ENCODE measurements around the gene ID1. TPM values are rescaled to one million over a fixed set of nuclear protein-coding genes. Genes with fewer than 3 reads are reported as not detected.
A peak's percentile ranks its signal among the peaks of the same experiment; 100 is the strongest.

ID1 gene
- total RNA-seq, 1 experiment from 2014 or later = 360 TPM

- H4K20me1 ChIP-seq (ENCODE audit: control insufficient read depth, insufficient read depth, insufficient read length) = no peaks in the 10 kb centered on the region
- no peak overlapping the region for H2BK15ac ChIP-seq (ENCODE audit: low read depth, low read length)
- peak overlapping the region; percentile 4 for H3K27ac ChIP-seq (ENCODE audit: insufficient read length, low read depth, low read length)
- no peaks in the 10 kb centered on the region for H3K9me3 ChIP-seq (ENCODE audit: control insufficient read depth, low read depth, low read length)
- H4K91ac ChIP-seq (ENCODE audit: insufficient read length, low read depth, low read length) = no peak overlapping the region
- no peak overlapping the region for H2BK20ac ChIP-seq (ENCODE audit: low read depth, low read length, poor library complexity, severe bottlenecking)
- DNase-seq = peak; percentile 90
- no peak overlapping the region for H3K4ac ChIP-seq (ENCODE audit: low read depth, low read length)
- no peak overlapping the region for H3K23ac ChIP-seq (ENCODE audit: insufficient read length, low read depth, low read length)
- H3K56ac ChIP-seq (ENCODE audit: insufficient read length, low read depth, low read length) = no peak overlapping the region
- no peak overlapping the region for H4K5ac ChIP-seq (ENCODE audit: insufficient read length, low read depth, low read length)
- no peaks in the 10 kb centered on the region; the same call in 1 of the 2 replicates for H3K27me3 Mint-ChIP-seq (ENCODE audit: low read depth)
- H3K27me3 ChIP-seq (ENCODE audit: insufficient read depth, low read length) = no peaks in the 10 kb centered on the region
- no peaks in the 10 kb centered on the region for H3K79me1 ChIP-seq (ENCODE audit: insufficient read depth, low read depth, low read length, poor library complexity, severe bottlenecking)
- peak overlapping the region; percentile 44 for H3K18ac ChIP-seq (ENCODE audit: insufficient read length, low read depth, low read length)
- no peak overlapping the region for H2AFZ ChIP-seq (ENCODE audit: low read length)
- peak overlapping the region; percentile 68 to 99 (median 69) for H3K27ac Mint-ChIP-seq
- WGBS (ENCODE audit: extremely low coverage, insufficient read length, low lambda C conversion rate) = no CpG with 5 or more reads among the region's 11 CpGs
- no peak overlapping the region for H3K9ac ChIP-seq (ENCODE audit: extremely low read depth, insufficient read length, low read length)
- no peaks in the 10 kb centered on the region for H3K79me2 ChIP-seq (ENCODE audit: insufficient read depth, low read length)
- H2BK12ac ChIP-seq (ENCODE audit: insufficient read length, low read depth, low read length) = no peak overlapping the region
- H3K4me1 ChIP-seq (ENCODE audit: insufficient read depth, low read length) = peaks cover 7% of the 10 kb centered on the region; the same call in 1 of the 2 replicates
- no peak overlapping the region for H3K4me2 ChIP-seq (ENCODE audit: insufficient read depth, insufficient read length, low read length)
- H3K9me3 Mint-ChIP-seq = no peaks in the 10 kb centered on the region; a peak in 2 of 5 replicates
- H3K23me2 ChIP-seq (ENCODE audit: insufficient read length, low read depth, low read length, poor library complexity, severe bottlenecking) = no peaks in the 10 kb centered on the region
- TF ChIP-seq CTCF (conservative IDR thresholded peaks at IDR 0.05) = no peak
- H3K4me3 Mint-ChIP-seq = no peak overlapping the region; a peak in 2 of 5 replicates
- H2AK5ac ChIP-seq (ENCODE audit: insufficient read length, low read length) = no peak overlapping the region
- no peaks in the 10 kb centered on the region; a peak in 1 of 7 replicates for H3K36me3 Mint-ChIP-seq (ENCODE audit: insufficient read depth in 1 of 3, low read depth in 3 of 3)
- H4K8ac ChIP-seq (replicated peaks; ENCODE audit: insufficient read length, low read depth, low read length) = no peak overlapping the region
- H3K4me1 Mint-ChIP-seq = peaks cover 51 to 52% of the 10 kb centered on the region in 2 experiments
- H2BK120ac ChIP-seq (ENCODE audit: low read depth, low read length, poor library complexity, severe bottlenecking) = no peak overlapping the region
- no peak overlapping the region for H2BK5ac ChIP-seq (ENCODE audit: insufficient read length, low read length)
- no peak overlapping the region for H3T11ph ChIP-seq (ENCODE audit: low read length)
- no peak overlapping the region; the same call in 1 of the 2 replicates for H3K14ac ChIP-seq (ENCODE audit: insufficient read depth, low read length)
These were observed 10.3 kb upstream of the ID1 start for GRCh38 chr20:31594558-31595379.
